Spleen (tissue), 11 donors: Measurements from ENCODE around the gene TMEM215. TPM values are rescaled to one million over a fixed set of nuclear protein-coding genes. Genes with fewer than 3 reads are reported as not detected.

Source experiments
- DNase-seq: peaks from one replicate; pipeline ENCODE4 v3.0.0-alpha.2; 2020
- H3K27ac ChIP-seq, 8 donors: fragments of 200-600 bp; sonication (generic) in 7 of 8; 1 replicate in 4 of 8; 2 replicates in 4 of 8; pipeline versions ENCODE4 v1.5.0 to v1.8.0; 2016 to 2021; ENCODE audit warnings: inconsistent platforms in 4 of 8, mild to moderate bottlenecking in 4 of 8, moderate library complexity in 1 of 8
- H3K27me3 ChIP-seq, 7 donors: fragments of 200-600 bp; sonication (generic) in 6 of 7; replicated peaks in 1 of 7; 1 replicate in 4 of 7; 2 replicates in 3 of 7; pipeline versions ENCODE4 v1.5.0 to v1.8.0; 2016 to 2021; ENCODE audit warnings: inconsistent platforms in 3 of 7, mild to moderate bottlenecking in 1 of 7
- H3K36me3 ChIP-seq, 6 donors: fragments of 200-600 bp; sonication (generic) in 5 of 6; 1 replicate in 4 of 6; 2 replicates in 2 of 6; pipeline versions ENCODE4 v1.5.0 to v1.8.0; 2016 to 2021; ENCODE audit warnings: inconsistent platforms in 2 of 6
- H3K4me1 ChIP-seq, 6 donors: fragments of 200-600 bp; sonication (generic) in 5 of 6; 1 replicate in 3 of 6; 2 replicates in 3 of 6; pipeline versions ENCODE4 v1.5.0 to v1.8.0; 2016 to 2021; ENCODE audit warnings: inconsistent platforms in 3 of 6
- H3K4me3 ChIP-seq, 8 donors: fragments of 200-600 bp; sonication (generic) in 7 of 8; 1 replicate in 4 of 8; 2 replicates in 4 of 8; pipeline versions ENCODE4 v1.5.0 to v1.8.0; 2016 to 2021; ENCODE audit warnings: inconsistent platforms in 4 of 8, mild to moderate bottlenecking in 4 of 8, moderate library complexity in 2 of 8
- H3K9me3 ChIP-seq, 8 donors: fragments of 200-600 bp; sonication (generic) in 7 of 8; 1 replicate in 4 of 8; 2 replicates in 4 of 8; pipeline versions ENCODE4 v1.5.0 to v1.8.0; 2016 to 2021; ENCODE audit warnings: inconsistent platforms in 4 of 8
- CTCF ChIP-seq, 11 experiments: fragments of 200-600 bp in 7 of 11; fragments of 450-650 bp in 4 of 11; sonication (generic) in 4 of 11; IDR thresholded peaks in 8 of 11; conservative IDR thresholded peaks in 3 of 11; 1 replicate in 7 of 11; 2 replicates in 4 of 11; pipeline versions ENCODE4 v1.4.0 to v1.8.0; 2016 to 2021; ENCODE audit warnings: antibody characterized with exemption in 11 of 11, inconsistent platforms in 4 of 11, mild to moderate bottlenecking in 1 of 11
- POLR2A ChIP-seq, 3 donors: fragments of 450-650 bp; IDR thresholded peaks; one replicate each; pipeline ENCODE4 v1.5.1; 2017; ENCODE audit warnings: antibody characterized with exemption in 3 of 3, mild to moderate bottlenecking in 1 of 3
- POLR2AphosphoS5 ChIP-seq, 3 donors: sonication (generic); formaldehyde crosslinking; IDR thresholded peaks; one replicate each; pipeline ENCODE4 v1.5.1; 2017; ENCODE audit warnings: antibody characterized with exemption in 3 of 3
- WGBS, 5 donors: extraction: QIAGEN DNeasy Blood & Tissue Kit in 3 of 5; methylation state at CpG; one replicate each; pipeline versions ENCODE4 v1.1.5 to v1.1.7; 2013 to 2018; 5-methylcytosine and 5-hydroxymethylcytosine counted together
- intact Hi-C: fragments of 100-400 bp; cut with DNase I; formaldehyde crosslinking; loops from one replicate; pipeline ENCODE4 v1.15.0; 2023; ENCODE audit warnings: low total_unique reads
- polyA plus RNA-seq, 3 donors: library from polyadenylated mRNA; stranded (reverse); fragments of 200-250 nt; gene quantifications; one replicate each; pipeline ENCODE4 v1.2.1, GENCODE V29; 2013
- total RNA-seq, 7 donors: library from RNA; depleted of rRNA in 3 of 7; stranded (reverse); fragments of >200 nt in 3 of 7; fragmentation: NEBNext Ultra II Directional in 4 of 7; extraction: Animal tissue kit (Norgen Biotek cat#: 25700) in 4 of 7; gene quantifications; one replicate each; pipeline versions ENCODE4 v1.1.0 to v1.2.1, GENCODE V29; 2016 to 2021
- donor health status: healthy with polysubstance abuse.
- donor health status: DM: no; HTN: no; CAD: no; lungs with moderate emphysema.
- donor health status: DM: no; HTN: no; CAD: no.
- donor health status: Bipolar disorder and iron deficiency.
- donor health status: healthy.
- donor health status: DM: no; HTN: no; CAD: no.
- donor health status: DM: yes; HTN: yes; CAD: no.

Gene TMEM215
- total and polyA plus RNA-seq, 10 donors, result not detected

GRCh38 chr9:32764139-32764538 lies 19.2 kb upstream of the TMEM215 start:
- TF ChIP-seq POLR2AphosphoS5 (IDR thresholded peaks at IDR 0.05) (no peak), POLR2A (IDR thresholded peaks at IDR 0.05) (no peak), CTCF (IDR thresholded peaks at IDR 0.05 in 8 of 11, conservative IDR thresholded peaks at IDR 0.05 in 3 of 11) (no peak)
- no peak overlapping the region for H3K4me3 ChIP-seq
- intact Hi-C loops, result no loop called here
- no peak for DNase-seq
- H3K27me3 ChIP-seq, result peaks cover 0 to 4% (median 0%) of the 10 kb centered on the region in 7 donors
- H3K9me3 ChIP-seq, result no peaks in the 10 kb centered on the region
- 74 to 93% (median 91%) methylated on average over 5 of the region's 5 CpGs for WGBS, 5 donors
- no peaks in the 10 kb centered on the region for H3K36me3 ChIP-seq
- H3K4me1 ChIP-seq, result no peaks in the 10 kb centered on the region
- H3K27ac ChIP-seq, result no peak overlapping the region

GRCh38 chr9:32775283-32775682 lies 8.1 kb upstream of the TMEM215 start:
- Histone ChIP-seq H3K27ac (no peak overlapping the region), H3K4me3 (no peak overlapping the region), H3K9me3 (peaks cover 0 to 40% (median 32%) of the 10 kb centered on the region in 8 donors), H3K27me3 (peaks cover 0 to 20% (median 5%) of the 10 kb centered on the region in 7 donors), H3K4me1 (no peaks in the 10 kb centered on the region), H3K36me3 (no peaks in the 10 kb centered on the region)
- no peak for DNase-seq
- WGBS, 5 donors, result 44 to 72% (median 60%) methylated on average over 1 of the region's 1 CpG
- intact Hi-C loops, result no loop called here
- TF ChIP-seq POLR2AphosphoS5 (IDR thresholded peaks at IDR 0.05), result no peak
- no peak for TF ChIP-seq CTCF (IDR thresholded peaks at IDR 0.05 in 8 of 11, conservative IDR thresholded peaks at IDR 0.05 in 3 of 11)
- no peak for TF ChIP-seq POLR2A (IDR thresholded peaks at IDR 0.05)

- WGBS, 5 donors, result 68 to 82% (median 77%) methylated on average over 3 of the region's 3 CpGs
- DNase-seq, result no peak
- no peak overlapping the region for H3K4me3 ChIP-seq
- no peaks in the 10 kb centered on the region for H3K36me3 ChIP-seq
- no peak for TF ChIP-seq POLR2AphosphoS5 (IDR thresholded peaks at IDR 0.05)
- H3K4me1 ChIP-seq, result no peaks in the 10 kb centered on the region
- H3K27ac ChIP-seq, result no peak overlapping the region
- H3K9me3 ChIP-seq, result peaks cover 0 to 40% (median 32%) of the 10 kb centered on the region in 8 donors
- peaks cover 0 to 29% (median 10%) of the 10 kb centered on the region in 7 donors for H3K27me3 ChIP-seq
- intact Hi-C loops, result no loop called here
Measured at GRCh38 chr9:32776201-32776600, 7.1 kb upstream of the TMEM215 start.

- DNase-seq, result peak; percentile 59
Measured at GRCh38 chr9:32782476-32783167, 718 bp upstream of the TMEM215 start.

More at GRCh38 chr9:32782476-32783167, 718 bp upstream of the TMEM215 start:
- intact Hi-C loops, result no loop called here
- Histone ChIP-seq H3K27ac (no peak overlapping the region), H3K4me1 (peaks cover 0 to 11% (median 4%) of the 10 kb centered on the region in 6 donors), H3K36me3 (no peaks in the 10 kb centered on the region), H3K27me3 (peaks cover 0 to 75% (median 41%) of the 10 kb centered on the region in 7 donors), H3K9me3 (no peaks in the 10 kb centered on the region), H3K4me3 (peak overlapping the region in 2 of 8 donors; percentile 7 to 48)
- TF ChIP-seq POLR2A (IDR thresholded peaks at IDR 0.05) (no peak), CTCF (IDR thresholded peaks at IDR 0.05 in 8 of 11, conservative IDR thresholded peaks at IDR 0.05 in 3 of 11) (no peak), POLR2AphosphoS5 (IDR thresholded peaks at IDR 0.05) (no peak)
- 7 to 13% (median 8%) methylated on average over 26 to 45 of the region's 45 CpGs for whole genome bisulfite sequencing, 5 donors
